IMR-90 (cell line): ENCODE data around the gene WFDC13.

ENCODE experiments used
- CEBPB ChIP-seq: IDR thresholded peaks from 2 replicates; pipeline ENCODE4 v1.6.1; 2012; ENCODE audit warnings: low read depth, low read length, improper control_type of control experiment
- CHD1 ChIP-seq: IDR thresholded peaks from 2 replicates; pipeline ENCODE4 v1.6.1; 2012; ENCODE audit warnings: low read depth, low read length, improper control_type of control experiment
- FOS ChIP-seq: fragments of 150-350 bp; IDR thresholded peaks from 2 replicates; pipeline ENCODE4 v1.6.1; 2016; ENCODE audit warnings: low read depth, low read length
- MAZ ChIP-seq: IDR thresholded peaks from 2 replicates; pipeline ENCODE4 v1.6.1; 2012; ENCODE audit warnings: low read depth, mild to moderate bottlenecking, low read length, improper control_type of control experiment, moderate library complexity, borderline replicate concordance
- POLR2A ChIP-seq: IDR thresholded peaks from 2 replicates; pipeline ENCODE4 v1.6.1; 2012; ENCODE audit warnings: mild to moderate bottlenecking, low read depth, low read length
- RAD21 ChIP-seq: IDR thresholded peaks from 2 replicates; pipeline ENCODE4 v1.6.1; 2012; ENCODE audit warnings: low read length, improper control_type of control experiment
- RFX5 ChIP-seq: IDR thresholded peaks from 2 replicates; pipeline ENCODE4 v1.8.0; 2012; ENCODE audit warnings: low read depth, mild to moderate bottlenecking, low read length, moderate library complexity
- TF ChIP-seq, protein P1 (sequence below): conservative IDR thresholded peaks from 2 replicates; pipeline ENCODE4 v1.5.1; 2012; ENCODE audit warnings: mild to moderate bottlenecking, low read depth, low read length, improper control_type of control experiment
- TF ChIP-seq, protein P2 (sequence below): fragments of 150-350 bp; IDR thresholded peaks from 2 replicates; pipeline ENCODE4 v1.6.1; 2017; ENCODE audit warnings: mild to moderate bottlenecking, antibody characterized with exemption, low read length, low read depth
- TF ChIP-seq, protein P3 (sequence below): fragments of 150-350 bp; IDR thresholded peaks from 2 replicates; pipeline ENCODE4 v1.6.1; 2016; ENCODE audit warnings: low read depth, mild to moderate bottlenecking, low read length, moderate library complexity, borderline replicate concordance

DNA sequence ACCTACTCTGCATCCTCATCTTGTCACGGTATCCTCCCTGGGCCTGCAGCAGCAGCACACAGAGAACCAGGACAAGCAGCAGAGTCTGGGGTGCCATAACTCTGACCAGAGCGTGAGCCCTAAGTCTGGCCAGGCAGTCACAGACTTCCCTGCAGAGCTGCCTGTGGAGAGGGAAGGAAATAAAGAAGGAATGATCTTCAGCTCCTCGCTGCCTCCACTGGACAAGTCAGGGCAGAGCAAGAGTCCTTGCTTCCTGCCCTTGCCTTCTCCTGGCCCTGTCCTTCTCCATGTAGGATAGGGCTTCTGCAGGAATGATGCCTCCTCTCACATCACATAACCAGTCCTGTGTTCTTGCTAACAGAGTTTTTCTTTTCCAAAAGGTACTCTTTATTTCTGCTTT, 15.9 kb upstream of the WFDC13 start:
- TF ChIP-seq POLR2A, result no peak
- TF ChIP-seq, protein P1, sequence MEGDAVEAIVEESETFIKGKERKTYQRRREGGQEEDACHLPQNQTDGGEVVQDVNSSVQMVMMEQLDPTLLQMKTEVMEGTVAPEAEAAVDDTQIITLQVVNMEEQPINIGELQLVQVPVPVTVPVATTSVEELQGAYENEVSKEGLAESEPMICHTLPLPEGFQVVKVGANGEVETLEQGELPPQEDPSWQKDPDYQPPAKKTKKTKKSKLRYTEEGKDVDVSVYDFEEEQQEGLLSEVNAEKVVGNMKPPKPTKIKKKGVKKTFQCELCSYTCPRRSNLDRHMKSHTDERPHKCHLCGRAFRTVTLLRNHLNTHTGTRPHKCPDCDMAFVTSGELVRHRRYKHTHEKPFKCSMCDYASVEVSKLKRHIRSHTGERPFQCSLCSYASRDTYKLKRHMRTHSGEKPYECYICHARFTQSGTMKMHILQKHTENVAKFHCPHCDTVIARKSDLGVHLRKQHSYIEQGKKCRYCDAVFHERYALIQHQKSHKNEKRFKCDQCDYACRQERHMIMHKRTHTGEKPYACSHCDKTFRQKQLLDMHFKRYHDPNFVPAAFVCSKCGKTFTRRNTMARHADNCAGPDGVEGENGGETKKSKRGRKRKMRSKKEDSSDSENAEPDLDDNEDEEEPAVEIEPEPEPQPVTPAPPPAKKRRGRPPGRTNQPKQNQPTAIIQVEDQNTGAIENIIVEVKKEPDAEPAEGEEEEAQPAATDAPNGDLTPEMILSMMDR, result 0 out of 2 replicates have a peak, but pooled peaks have one; percentile 1
- no peak for TF ChIP-seq RFX5
- TF ChIP-seq, protein P2, sequence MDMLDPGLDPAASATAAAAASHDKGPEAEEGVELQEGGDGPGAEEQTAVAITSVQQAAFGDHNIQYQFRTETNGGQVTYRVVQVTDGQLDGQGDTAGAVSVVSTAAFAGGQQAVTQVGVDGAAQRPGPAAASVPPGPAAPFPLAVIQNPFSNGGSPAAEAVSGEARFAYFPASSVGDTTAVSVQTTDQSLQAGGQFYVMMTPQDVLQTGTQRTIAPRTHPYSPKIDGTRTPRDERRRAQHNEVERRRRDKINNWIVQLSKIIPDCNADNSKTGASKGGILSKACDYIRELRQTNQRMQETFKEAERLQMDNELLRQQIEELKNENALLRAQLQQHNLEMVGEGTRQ, result no peak
- TF ChIP-seq MAZ, result no peak
- no peak for TF ChIP-seq FOS
- TF ChIP-seq CHD1, result no peak
- no peak for TF ChIP-seq RAD21
- no peak for TF ChIP-seq CEBPB
- TF ChIP-seq, protein P3, sequence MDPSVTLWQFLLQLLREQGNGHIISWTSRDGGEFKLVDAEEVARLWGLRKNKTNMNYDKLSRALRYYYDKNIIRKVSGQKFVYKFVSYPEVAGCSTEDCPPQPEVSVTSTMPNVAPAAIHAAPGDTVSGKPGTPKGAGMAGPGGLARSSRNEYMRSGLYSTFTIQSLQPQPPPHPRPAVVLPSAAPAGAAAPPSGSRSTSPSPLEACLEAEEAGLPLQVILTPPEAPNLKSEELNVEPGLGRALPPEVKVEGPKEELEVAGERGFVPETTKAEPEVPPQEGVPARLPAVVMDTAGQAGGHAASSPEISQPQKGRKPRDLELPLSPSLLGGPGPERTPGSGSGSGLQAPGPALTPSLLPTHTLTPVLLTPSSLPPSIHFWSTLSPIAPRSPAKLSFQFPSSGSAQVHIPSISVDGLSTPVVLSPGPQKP, result no peak
